Ishikawa (cell line): ENCODE data around the gene CRIP3.

ENCODE experiments used
- CREB1 ChIP-seq: IDR thresholded peaks from 2 replicates; pipeline ENCODE4 v1.6.1; 2012; ENCODE audit warnings: low read depth
- EGR1 ChIP-seq: IDR thresholded peaks from 2 replicates; pipeline ENCODE4 v1.6.1; 2012
- EP300 ChIP-seq: IDR thresholded peaks from 2 replicates; pipeline ENCODE4 v1.6.1; 2012; ENCODE audit warnings: borderline replicate concordance
- MAX ChIP-seq: IDR thresholded peaks from 2 replicates; pipeline ENCODE4 v1.6.1; 2012
- REST ChIP-seq: IDR thresholded peaks from 2 replicates; pipeline ENCODE4 v1.6.1; 2012; ENCODE audit warnings: low read depth, mild to moderate bottlenecking
- TAF1 ChIP-seq: IDR thresholded peaks from 2 replicates; pipeline ENCODE4 v1.6.1; 2012; ENCODE audit warnings: low read depth, mild to moderate bottlenecking
- USF1 ChIP-seq: IDR thresholded peaks from 2 replicates; pipeline ENCODE4 v1.6.1; 2012
- YY1 ChIP-seq: IDR thresholded peaks from 2 replicates; pipeline ENCODE4 v1.6.1; 2012; ENCODE audit warnings: low read depth

- TF ChIP-seq EGR1 = no peak
- TF ChIP-seq REST = no peak
- no peak for TF ChIP-seq MAX
- no peak for TF ChIP-seq TAF1
- no peak for TF ChIP-seq EP300
- TF ChIP-seq YY1 = no peak
- TF ChIP-seq USF1 = no peak
- no peak for TF ChIP-seq CREB1
Observed at GRCh38 chr6:43283514-43283901, 25.1 kb downstream of the CRIP3 start.
